Measurements from ENCODE around the gene SSC5D. TPM values are rescaled to one million over a fixed set of nuclear protein-coding genes. Genes with fewer than 3 reads are reported as not detected.
"Not testable (repeated sequence)": the region's sequence is repeated elsewhere in the genome, so short reads cannot be mapped to it uniquely, and the experiment has no call there.

The SSC5D gene
- total RNA-seq, 1 experiment from 2014 or later, result 0.34 TPM

DNA sequence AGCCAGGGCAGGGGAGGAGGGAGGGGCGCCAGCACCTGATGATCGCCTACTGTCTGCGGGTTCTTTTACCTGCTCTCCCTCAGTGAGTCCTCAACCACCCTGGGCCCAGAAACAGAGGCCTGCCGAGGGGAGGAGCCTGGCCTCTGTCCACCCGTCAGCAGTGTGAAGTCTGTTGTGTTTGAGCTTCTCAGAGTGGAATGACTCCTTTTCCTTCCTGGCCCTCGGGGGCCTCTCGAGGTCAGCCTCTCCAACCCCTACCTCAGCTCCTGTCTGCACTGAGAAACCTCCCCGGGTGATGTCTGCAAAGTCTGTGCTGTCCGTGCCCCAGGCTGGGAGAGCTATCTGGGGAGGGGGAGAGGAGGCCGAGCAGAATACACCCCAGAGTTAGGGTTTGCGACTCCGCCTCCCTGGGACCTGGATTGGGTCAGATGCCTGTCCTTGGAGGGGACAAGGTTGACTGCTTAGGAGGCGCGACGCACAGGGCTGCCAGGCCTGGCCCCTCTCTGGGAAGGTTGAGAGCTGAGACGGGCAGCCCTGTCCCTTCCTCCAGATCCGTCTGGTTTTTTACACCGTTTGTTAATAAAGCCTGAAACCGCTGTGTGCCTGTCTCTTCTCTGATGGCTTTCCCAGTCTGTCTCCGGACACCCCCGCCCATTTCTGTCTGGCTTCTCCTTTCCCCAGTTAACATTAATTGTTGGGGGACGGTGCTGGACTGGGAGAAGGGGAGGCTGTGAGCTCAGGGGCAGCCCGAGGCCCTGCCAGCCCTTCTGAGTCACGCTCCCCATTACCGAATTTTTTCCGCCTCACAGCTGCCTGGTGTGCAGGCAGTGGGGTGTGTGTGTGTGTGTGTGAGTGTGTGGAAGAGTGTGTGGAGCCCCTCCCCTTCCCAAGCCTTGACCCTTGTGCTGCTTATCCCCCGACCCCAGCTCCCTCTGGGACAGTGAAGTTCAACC lies 989 bp upstream of the SSC5D start:
- peak; percentile 94 for DNase-seq (ENCODE audit: low read depth)

GRCh38 chr19:55488986-55489710 lies 912 bp downstream of the SSC5D start:
- DNase-seq (ENCODE audit: low read depth), result no peak

GRCh38 chr19:55489711-55490477 lies 1.7 kb downstream of the SSC5D start:
- no peak for DNase-seq (ENCODE audit: low read depth)

DNA sequence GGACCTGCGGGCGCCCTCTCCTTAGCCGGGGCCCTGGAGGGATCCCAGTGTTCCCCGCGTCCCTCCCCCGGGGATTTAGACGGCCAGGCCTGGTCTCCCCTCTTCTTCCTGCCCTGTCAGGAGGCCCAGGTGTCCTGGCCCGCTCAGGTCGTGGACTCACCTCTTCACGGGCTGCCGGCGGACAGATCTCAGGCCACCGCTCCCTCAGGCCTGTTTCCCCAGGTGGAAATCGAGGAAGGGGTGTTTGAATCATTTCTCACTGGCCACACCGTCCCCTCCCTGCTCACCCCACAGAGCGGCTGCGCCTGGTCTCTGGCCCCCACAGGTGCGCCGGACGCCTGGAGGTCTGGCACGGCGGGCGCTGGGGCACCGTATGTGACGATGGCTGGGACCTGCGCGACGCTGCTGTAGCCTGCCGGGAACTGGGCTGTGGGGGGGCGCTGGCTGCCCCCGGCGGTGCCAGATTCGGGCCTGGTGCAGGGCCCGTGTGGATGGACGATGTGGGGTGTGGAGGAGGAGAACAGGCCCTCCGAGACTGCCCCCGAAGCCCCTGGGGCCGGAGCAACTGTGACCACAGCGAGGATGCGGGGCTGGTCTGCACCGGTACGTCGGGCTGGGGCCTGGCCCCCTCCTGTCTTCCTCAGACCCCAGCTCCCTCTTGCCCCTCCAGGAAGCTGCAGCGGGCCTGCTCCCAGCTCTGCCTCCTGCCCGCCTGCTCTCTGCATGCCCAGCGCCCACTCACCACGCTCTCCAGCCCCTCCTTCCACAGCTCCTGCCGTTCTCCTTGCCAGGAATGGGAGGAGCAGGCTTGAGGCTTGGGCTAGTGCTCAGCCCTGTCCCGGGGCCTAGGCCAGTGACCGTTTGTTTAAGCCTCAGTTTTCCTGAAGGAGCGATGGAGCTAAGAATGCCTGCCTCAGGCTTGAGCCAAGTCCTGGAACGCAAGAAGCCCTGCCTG lies 2.5 kb downstream of the SSC5D start:
- DNase-seq (ENCODE audit: low read depth), result no peak

DNA sequence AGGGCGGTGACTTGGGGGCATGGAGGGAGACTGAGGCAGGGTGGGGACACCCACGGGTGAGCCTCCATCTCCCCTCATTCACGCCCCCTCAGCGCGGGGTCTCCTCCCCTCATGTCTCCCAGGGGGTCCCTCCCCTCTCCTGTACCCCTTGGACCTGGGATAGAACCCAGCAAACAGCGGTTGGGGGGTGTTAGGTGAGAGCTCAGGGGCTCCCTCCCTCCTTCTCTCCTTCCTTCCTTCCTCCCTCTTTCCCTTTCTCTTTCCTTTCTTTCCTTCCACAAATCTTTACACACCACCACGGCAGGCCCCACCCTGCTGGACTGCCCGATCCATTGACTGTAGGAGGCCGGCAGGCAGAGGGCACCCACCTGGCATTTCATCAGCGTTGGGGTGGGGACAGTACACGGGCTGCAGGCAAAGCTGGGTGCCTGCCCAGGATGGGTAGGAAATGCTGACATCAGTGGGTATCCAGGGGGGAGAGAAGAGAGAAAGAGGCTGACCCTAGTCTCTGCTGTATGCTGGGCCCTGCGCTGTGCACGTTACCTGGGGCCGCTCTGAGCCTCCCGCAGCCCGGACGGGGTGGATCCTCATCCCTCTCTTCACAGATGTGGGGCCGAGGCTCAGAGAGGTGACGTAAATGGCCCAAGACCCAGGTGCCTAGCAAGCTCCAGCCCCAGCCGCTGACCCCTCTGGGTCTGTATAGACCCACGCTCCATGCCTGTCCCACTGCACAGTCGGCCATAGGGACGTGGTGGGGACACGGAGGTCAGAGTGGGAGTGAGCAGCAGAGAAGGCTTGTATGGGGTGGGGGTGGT lies 3.5 kb downstream of the SSC5D start:
- no peak for DNase-seq (ENCODE audit: low read depth)

- no peak for DNase-seq (ENCODE audit: low read depth)
These were observed 4.2 kb downstream of the SSC5D start for GRCh38 chr19:55492362-55492944.

DNA sequence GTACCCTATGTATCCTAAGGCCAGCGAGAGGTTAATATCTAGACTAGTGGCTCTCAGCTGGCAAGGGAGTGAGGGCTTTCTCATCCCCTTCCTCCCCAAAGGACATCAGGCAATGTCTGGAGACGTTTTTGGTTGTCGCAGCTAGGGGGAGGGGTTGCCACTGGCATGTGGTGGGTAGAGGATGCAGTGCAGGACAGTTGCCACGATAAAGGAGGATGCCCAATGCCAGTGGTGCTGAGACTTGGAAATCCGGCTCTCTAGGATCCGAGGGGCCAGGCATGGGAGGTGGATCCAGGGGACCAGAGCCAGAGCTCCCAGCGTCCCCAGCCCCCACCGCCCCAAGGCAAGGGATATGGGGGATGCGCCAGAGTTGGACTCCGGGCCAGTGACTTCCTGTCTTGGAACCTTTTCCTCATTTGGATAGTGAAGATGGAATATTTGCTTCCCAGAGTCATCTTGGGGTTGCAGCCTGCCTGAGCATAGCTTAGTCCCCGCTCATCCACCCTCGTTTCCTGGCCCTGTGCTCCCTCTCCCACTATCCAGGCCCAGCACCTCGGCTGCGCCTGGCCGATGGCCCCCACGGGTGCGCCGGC lies 4.9 kb downstream of the SSC5D start:
- no peak for DNase-seq (ENCODE audit: low read depth)

- DNase-seq (ENCODE audit: low read depth), result no peak
These were observed 5.5 kb downstream of the SSC5D start for GRCh38 chr19:55493645-55494171.

DNA sequence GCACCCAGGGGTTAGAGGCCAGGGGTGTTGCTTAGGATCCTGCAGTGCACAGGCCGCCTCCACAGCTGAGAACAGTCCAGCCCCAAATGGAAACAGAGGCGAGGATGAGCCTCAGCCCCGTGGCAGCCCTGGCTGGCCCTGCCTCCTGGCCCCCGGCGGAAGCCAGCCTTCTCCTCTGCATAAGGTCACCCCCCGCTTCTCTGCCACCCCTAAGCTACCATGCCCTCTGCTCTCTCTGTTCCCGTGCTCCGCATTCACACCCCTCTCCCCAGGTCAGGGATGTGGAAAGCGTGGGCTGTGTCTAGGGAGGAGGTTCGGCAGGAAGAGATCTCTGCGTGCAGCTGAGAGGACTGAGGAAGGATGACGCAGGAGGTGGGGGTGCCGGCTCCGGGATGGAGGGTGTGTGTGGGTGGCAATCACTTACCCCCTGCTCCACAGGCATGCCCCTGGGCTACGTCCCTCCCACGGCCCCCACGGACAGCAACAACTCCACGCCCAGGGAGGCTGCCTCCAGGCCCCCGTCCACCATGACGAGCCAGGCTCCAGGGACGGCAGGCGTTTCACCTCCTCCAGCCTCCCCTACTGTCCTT lies 6.0 kb downstream of the SSC5D start:
- DNase-seq (ENCODE audit: low read depth), result no peak

DNA sequence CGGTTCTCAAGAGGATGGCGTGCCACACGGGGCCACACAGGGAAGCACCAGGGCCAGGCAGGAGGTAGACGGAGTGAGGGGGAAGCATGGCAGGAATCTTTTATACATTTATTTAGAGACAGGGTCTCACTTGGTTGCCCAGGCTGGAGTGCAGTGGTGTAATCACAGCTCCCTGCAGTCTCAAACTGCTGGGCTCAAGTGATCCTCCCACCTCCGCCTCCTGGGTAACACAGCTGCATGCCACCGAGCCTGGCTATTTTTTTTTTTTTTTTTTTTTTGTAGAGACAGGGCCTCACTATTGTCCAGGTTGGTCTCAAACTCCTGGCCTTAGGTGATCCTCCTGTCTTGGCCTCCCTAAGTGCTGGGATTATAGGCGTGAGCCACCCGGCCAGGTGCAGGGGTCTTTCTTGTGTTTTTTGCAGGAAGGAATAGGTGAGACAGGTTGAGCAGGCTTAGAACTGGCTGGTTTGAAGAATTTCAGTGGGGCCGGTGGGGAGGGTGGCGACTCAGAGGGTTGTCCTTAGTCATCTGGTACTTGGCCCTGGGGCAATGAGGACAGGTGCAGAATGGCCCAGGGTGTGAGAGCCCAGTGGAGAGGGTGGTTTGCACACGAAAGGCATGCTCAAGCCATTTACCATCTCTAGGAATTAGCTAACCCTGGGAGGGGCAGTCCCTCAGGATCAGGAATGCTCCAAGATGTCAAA lies 7.6 kb downstream of the SSC5D start:
- peak; percentile 55 for DNase-seq (ENCODE audit: low read depth)

GRCh38 chr19:55496820-55497219 lies 8.6 kb downstream of the SSC5D start:
- DNase-seq (ENCODE audit: low read depth), result not testable (repeated sequence)

DNA sequence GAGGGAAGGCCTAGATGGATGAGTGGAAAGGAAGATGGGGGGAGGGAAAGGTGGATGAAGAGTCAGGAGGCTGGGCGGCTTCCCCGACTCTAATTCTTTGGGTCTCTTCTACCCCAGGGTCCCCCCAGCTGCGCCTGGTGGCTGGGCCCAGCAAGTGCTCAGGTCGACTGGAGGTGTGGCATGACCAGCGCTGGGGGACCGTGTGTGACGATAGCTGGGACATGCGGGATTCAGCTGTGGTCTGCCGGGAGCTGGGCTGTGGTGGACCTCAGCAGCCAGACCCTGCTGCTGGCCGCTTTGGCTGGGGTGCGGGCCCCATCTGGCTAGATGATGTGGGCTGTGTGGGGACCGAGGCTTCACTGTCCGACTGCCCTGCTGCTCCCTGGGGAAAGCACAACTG lies 9.5 kb downstream of the SSC5D start:
- DNase-seq (ENCODE audit: low read depth), result no peak

DNA sequence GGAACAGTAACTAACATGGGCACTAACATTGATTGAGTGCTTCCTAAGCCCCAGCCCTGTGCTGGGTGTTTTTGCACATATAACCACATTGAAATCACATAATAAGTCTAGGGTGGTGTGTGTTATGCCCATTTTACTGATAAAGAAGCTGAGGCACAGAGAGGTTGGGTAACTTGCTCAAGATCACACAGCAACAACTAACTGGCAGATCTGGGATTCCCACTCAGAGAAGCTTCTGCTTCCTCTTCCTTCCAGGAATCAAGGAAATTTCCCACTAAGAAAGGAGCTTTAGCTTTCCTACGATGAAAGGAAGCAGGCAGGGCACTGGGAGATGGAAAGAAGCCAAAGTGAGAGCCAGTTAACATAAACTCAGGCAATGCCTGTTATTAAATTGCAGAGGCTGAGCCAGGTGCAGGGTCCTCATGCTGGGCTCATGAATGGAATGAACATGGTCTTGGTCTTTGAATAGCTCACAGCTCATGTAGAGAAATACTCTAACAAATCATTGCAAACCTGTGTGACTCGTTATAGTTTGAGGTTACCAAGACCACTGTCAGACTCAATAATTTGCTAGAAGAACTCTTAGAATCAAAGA lies 10.1 kb downstream of the SSC5D start:
- DNase-seq (ENCODE audit: low read depth), result no peak

GRCh38 chr19:55500368-55500952 lies 12.2 kb downstream of the SSC5D start:
- no peak for DNase-seq (ENCODE audit: low read depth)

- no peak for DNase-seq (ENCODE audit: low read depth)
These were observed 14.1 kb downstream of the SSC5D start for GRCh38 chr19:55502197-55502952.

GRCh38 chr19:55503157-55503501 lies 14.9 kb downstream of the SSC5D start:
- no peak for DNase-seq (ENCODE audit: low read depth)
